Right hindlimb (tissue), 1 donor: Measurements from ENCODE around the gene AFDN.

Experiments
- DNase-seq: peaks from one replicate; pipeline ENCODE4 v3.0.0-alpha.2; 2018

The AFDN gene

GRCh38 chr6:167879612-167880011 is 52.9 kb downstream of the AFDN start:
- DNase-seq, result no peak

DNA sequence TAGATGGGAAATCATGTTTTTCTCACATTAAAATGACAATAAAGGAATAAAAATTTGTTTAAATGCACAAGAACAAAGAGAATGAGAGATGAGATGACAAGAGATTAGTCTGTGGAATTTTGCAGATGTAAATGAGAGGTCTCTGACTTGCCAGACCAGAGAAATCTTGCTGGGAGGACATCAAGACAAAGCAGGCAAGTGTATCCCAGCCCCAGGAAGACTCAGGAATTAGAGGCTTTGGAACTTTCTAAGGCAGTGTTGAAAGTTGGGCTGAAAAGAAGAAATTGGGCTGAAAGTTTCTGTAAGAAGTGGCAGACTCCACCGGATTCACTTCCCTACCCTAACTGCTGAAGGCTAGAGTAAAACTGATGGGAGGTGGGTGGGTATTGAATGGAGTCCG is 54.6 kb downstream of the AFDN start:
- no peak for DNase-seq

DNA sequence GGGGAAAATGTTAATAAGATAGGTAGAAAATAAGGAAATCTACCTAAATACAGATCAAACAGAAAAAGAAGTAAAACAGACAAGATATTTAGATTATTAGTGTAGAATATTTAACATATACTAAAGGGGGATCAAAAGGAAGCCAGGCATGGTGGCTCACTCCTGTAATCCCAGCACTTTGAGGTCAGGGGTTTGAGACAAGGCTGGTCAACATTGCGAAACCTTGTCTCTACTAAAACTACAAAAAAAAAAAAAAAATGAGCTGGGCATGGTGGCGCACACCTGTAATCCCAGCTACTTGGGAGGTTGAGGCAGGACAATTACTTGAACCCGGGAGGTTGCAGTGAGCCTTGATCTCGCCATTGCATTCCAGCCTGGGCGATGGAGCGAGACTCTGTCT is 55.5 kb downstream of the AFDN start:
- no peak for DNase-seq

DNA sequence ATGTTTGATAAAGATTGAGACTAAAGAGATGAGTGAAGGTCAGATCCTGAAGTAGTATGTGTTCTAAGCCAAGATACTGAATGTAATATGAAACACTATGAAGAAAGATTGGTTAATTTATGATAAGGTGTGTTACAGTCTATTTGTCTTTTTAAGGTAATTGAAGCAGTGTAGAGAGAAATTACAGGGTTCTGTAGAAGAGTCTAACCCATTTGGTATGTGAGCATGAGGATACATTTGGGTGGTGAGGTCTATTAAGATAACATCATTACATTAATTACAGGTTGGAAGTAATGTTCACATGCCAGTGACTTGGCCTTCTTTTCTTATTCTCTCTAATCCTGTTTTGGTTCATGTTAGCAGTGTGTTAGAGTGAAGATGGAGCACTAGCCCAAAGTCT is 61.4 kb downstream of the AFDN start:
- DNase-seq, result no peak

DNA sequence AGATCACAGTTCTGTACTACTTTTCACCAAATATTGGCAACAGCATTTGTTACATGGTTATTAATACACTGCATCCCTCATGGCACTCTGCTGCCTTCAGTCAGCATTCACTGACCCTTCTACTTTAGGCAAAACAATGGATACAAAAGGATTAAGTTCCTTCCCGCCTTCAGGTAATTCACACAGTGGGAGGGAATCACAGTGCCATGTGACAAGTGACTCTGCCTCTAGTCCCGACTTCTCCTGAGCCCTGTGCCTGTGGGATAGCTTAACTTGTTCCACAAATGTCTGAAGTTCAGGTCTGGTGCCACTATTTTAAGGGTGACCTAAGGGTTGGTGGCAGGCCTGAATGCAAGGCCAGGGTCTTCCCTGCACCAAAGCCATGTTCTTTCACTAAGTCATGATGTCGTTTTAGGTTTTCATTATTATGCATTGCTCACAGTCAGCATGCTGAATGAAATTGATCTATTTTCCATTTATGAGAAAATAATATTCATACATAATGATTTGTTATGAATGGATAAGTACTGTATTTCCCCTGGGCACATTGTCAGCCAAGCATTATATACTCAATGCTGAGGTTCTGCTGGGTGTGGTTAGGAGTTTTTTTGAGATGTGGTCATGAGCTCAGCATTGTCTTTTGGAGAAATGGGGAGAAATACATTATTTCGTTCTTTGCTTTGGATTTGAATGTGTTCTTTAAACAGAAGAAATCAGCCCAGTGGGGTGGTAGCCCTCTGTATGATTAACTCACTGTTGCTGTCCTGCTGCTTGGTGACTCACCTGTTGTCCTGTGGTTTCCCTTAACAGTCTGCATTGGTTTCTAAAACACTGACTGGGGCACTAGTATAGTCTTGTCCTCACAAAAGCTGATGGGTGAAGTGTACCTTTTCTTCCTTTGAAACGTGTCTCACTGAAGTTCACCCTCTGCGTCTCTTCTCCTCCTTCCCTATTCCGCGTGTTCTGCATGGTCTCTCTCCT is 66.4 kb downstream of the AFDN start:
- DNase-seq, result no peak

- no peak for DNase-seq
These were observed 68.3 kb downstream of the AFDN start for GRCh38 chr6:167894965-167895364.

- DNase-seq, result no peak
These were observed 69.9 kb downstream of the AFDN start for GRCh38 chr6:167896648-167897047.

GRCh38 chr6:167898673-167899311 is 72.1 kb downstream of the AFDN start:
- DNase-seq, result no peak

- DNase-seq, result no peak
These were observed 78.1 kb downstream of the AFDN start for GRCh38 chr6:167904791-167905190.

- no peak for DNase-seq
These were observed 80.2 kb downstream of the AFDN start for GRCh38 chr6:167906899-167907298.

DNA sequence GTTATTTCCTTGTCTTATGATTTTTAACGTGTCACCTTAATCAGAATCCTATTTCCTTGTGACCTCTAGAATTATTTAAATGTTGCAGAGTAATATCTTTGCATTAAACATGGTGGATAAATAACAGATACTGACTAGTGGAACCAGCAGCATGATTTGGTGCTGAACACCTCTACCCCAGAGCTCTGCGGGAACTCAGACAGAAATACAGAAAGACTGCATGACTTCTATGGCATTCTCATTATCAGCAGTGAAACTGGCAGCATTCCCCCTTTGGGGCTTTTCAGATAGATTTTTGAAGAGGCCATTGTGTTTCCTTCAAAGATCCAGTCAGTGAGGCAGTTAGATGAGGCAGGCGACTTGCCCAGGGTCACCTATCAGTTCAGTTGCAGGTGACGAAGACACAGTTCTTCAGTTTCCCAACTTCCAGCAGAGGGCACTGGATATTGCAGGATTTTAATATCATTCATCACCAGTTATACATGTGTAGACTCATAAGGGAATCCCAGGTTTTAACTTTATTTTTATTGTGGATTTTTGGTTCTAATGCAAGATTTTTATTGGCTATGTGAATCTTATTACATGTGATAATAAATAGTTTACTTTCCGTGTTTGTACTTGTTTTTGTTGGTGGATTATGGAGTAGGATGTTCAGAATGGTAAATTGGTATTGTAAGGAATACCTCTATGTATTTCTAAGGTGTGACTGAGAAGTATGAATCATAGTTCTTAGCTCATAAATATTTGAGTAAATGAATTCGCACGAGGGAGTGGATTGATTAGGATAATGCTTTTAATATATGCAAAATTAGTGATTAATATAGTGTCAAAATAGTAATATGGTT is 81.3 kb downstream of the AFDN start:
- DNase-seq, result no peak

DNA sequence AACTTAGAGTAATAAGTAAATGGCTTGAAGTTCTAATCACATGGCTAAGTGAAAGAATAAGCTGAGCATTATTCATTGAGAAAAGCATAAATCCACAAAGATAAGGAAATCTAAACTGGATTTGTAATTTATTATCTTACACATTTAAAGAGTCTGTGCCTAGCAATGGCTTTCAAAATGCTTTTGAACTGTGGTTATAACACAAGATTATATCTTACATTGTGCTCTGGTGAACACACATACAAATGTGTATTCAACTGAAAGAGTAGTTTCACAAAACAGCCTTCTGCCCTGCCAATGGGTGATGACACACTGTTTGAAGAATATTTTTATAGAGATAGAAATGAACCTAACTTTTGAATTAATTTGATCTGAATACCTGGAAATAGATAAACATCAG is 83.3 kb downstream of the AFDN start:
- no peak for DNase-seq

DNA sequence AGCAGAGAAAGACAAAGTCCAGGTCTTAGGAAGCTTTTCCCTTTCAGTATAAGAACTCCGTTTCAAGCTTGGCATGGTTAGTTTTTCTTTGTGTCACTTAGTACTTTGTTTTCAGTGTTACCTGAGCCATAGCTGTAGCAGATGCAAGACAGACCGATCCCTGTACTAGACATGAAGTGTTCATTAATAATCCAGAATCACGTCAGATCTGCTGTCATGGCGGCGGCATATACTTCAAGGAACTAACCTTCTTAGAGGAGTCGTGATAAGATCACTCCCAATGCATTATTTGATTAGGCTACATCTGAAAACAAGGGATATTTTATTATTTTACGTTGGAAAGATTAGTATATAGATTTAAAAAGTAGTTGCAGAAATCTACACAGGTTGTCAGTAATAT is 83.9 kb downstream of the AFDN start:
- no peak for DNase-seq

- DNase-seq, result no peak
These were observed 85.8 kb downstream of the AFDN start for GRCh38 chr6:167912494-167912893.

DNA sequence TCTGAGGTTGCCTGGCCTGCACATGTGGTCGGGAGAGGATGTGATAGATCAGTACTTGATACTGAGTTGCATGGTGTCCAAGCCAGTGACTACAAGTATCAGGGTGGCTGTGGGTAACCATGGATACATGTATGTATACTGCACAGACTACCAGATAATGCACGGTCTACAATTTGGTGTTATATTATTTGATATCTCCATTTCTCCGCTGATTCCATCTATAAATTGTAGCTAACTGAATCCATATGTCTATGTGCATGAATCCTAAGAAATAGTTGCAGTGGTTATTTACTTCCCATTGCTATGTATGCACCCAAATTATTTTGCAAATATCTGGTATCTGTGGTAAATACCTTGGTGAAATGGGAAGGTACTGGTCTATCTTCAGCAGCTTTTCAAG is 87.0 kb downstream of the AFDN start:
- no peak for DNase-seq

GRCh38 chr6:167915139-167915538 is 88.4 kb downstream of the AFDN start:
- DNase-seq, result no peak

- no peak for DNase-seq
These were observed 90.9 kb downstream of the AFDN start for GRCh38 chr6:167917551-167918154.

DNA sequence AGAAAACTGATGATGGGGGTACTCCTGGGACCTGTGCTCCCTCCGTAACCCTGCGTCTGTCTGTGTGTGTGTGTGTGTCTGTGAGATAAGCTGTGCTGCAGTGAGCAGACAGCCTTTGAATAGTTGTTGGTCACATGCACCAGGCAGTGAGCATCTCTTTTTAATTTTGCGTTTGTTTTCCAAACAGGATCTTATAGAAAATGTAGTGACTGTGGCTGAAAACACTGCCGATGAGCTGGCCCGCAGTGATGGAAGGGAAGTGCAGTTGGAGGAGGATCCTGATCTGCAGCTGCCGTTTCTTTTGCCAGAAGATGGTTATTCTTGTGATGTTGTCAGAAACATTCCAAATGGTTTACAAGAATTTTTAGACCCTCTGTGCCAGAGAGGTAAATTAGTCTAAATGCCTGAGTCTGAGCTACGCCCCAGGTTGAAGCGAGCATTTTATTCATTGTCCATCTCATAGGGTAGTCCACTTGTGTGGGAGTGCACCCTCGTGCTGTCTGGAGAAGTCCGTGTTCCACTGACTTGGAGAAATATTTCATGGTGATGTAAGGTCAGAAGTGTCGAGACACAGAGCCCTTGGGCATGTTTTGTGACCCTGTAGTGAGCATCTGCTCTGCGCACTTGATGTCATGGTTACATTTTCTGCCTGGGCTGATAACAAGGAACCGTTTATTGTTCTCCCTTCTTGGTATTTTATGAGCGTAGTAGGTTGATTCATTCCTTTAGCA is 92.0 kb downstream of the AFDN start:
- no peak for DNase-seq

- no peak for DNase-seq
These were observed 92.6 kb downstream of the AFDN start for GRCh38 chr6:167919349-167919748.

GRCh38 chr6:167920165-167920564 is 93.5 kb downstream of the AFDN start:
- DNase-seq, result no peak

- DNase-seq, result no peak
These were observed 95.1 kb downstream of the AFDN start for GRCh38 chr6:167921831-167922230.

GRCh38 chr6:167925026-167925425 is 98.3 kb downstream of the AFDN start:
- DNase-seq, result no peak
